OCI-LY3 (cell line): ENCODE data around the gene SPOCK1.

Source experiments
- H2AFZ ChIP-seq: fragments of 200-600, 300-600 bp; shearing (Covaris generic); 2 replicates; pipeline ENCODE4 v1.6.0; 2014; ENCODE audit warnings: antibody characterized with exemption, low read depth, low read length
- H3K27ac ChIP-seq: fragments of 200-600, 300-600 bp; sonication (generic); 2 replicates; pipeline ENCODE4 v1.5.1; 2014; ENCODE audit warnings: mild to moderate bottlenecking, low read length, moderate library complexity, mixed read lengths
- H3K27me3 ChIP-seq: fragments of 200-600, 300-600 bp; sonication (generic); 2 replicates; pipeline ENCODE4 v1.6.1; 2014; ENCODE audit warnings: low read depth, low read length, mixed read lengths
- H3K36me3 ChIP-seq: fragments of 200-600, 300-600 bp; sonication (generic); replicated peaks from 2 replicates; pipeline ENCODE3; 2014; ENCODE audit warnings: low read depth, low read length, mixed read lengths
- H3K4me1 ChIP-seq: fragments of 300-600, 200-600 bp; sonication (generic); 2 replicates; pipeline ENCODE4 v1.6.1; 2014; ENCODE audit warnings: low read length, mixed read lengths
- H3K4me2 ChIP-seq: fragments of 200-600, 300-600 bp; sonication (generic); 2 replicates; pipeline ENCODE4 v1.6.1; 2014; ENCODE audit warnings: low read length, mixed read lengths
- H3K4me3 ChIP-seq: fragments of 300-600, 200-600 bp; sonication (generic); 2 replicates; pipeline ENCODE4 v1.5.1; 2014; ENCODE audit warnings: antibody characterized with exemption, mild to moderate bottlenecking, low read length, moderate library complexity
- H3K79me2 ChIP-seq: fragments of 300-600, 200-600 bp; shearing (Covaris generic); 2 replicates; pipeline ENCODE4 v1.6.1; 2014; ENCODE audit warnings: mild to moderate bottlenecking, low read length, mixed read lengths
- H3K9ac ChIP-seq: fragments of 300-600, 200-600 bp; shearing (Covaris generic); 2 replicates; pipeline ENCODE4 v1.6.0; 2014; ENCODE audit warnings: mild to moderate bottlenecking, low read length, moderate library complexity
- H3K9me3 ChIP-seq: fragments of 200-600, 300-600 bp; shearing (Covaris generic); 2 replicates; pipeline ENCODE4 v1.6.1; 2014; ENCODE audit warnings: low read length, mixed read lengths; ENCODE audit not compliant: insufficient read depth
- H4K20me1 ChIP-seq: fragments of 200-600, 300-600 bp; sonication (generic); 2 replicates; pipeline ENCODE4 v1.6.1; 2016; ENCODE audit warnings: low read length, mixed read lengths; ENCODE audit not compliant: insufficient read depth
- CTCF ChIP-seq: fragments of 200-600, 300-600 bp; sonication (generic); IDR thresholded peaks from 2 replicates; pipeline ENCODE4 v1.5.1; 2014; ENCODE audit warnings: antibody characterized with exemption, low read length, low read depth
- EZH2phosphoT487 ChIP-seq: fragments of 200-600 bp; shearing (Covaris generic); IDR thresholded peaks from 2 replicates; pipeline ENCODE4 v1.6.1; 2018; ENCODE audit warnings: antibody characterized with exemption, mixed run types, low read depth

The SPOCK1 gene

GRCh38 chr5:137086342-137086741 lies 412.8 kb downstream of the SPOCK1 start:
- Histone ChIP-seq H3K79me2 (no peaks in the 10 kb centered on the region), H3K9ac (no peak overlapping the region), H3K4me3 (no peak overlapping the region), H3K9me3 (no peaks in the 10 kb centered on the region), H3K36me3 (no peaks in the 10 kb centered on the region), H3K4me2 (no peak overlapping the region), H4K20me1 (no peaks in the 10 kb centered on the region), H2AFZ (no peak overlapping the region), H3K27me3 (no peaks in the 10 kb centered on the region), H3K27ac (no peak overlapping the region), H3K4me1 (no peaks in the 10 kb centered on the region)
- no peak for TF ChIP-seq EZH2phosphoT487
- no peak for TF ChIP-seq CTCF

- no peak overlapping the region for H3K9ac ChIP-seq
- H3K27me3 ChIP-seq = no peaks in the 10 kb centered on the region
- no peak overlapping the region for H3K4me3 ChIP-seq
- TF ChIP-seq EZH2phosphoT487 (no peak), CTCF (no peak)
- H3K79me2 ChIP-seq = no peaks in the 10 kb centered on the region
- no peaks in the 10 kb centered on the region for H4K20me1 ChIP-seq
- H3K4me2 ChIP-seq = no peak overlapping the region
- no peaks in the 10 kb centered on the region for H3K9me3 ChIP-seq
- no peaks in the 10 kb centered on the region for H3K4me1 ChIP-seq
- H3K27ac ChIP-seq = no peak overlapping the region
- H2AFZ ChIP-seq = no peak overlapping the region
- H3K36me3 ChIP-seq = no peaks in the 10 kb centered on the region
These were observed 413.9 kb downstream of the SPOCK1 start for GRCh38 chr5:137085206-137085605.

- H3K4me3 ChIP-seq = no peak overlapping the region
- H4K20me1 ChIP-seq = no peaks in the 10 kb centered on the region
- no peaks in the 10 kb centered on the region for H3K27me3 ChIP-seq
- no peaks in the 10 kb centered on the region for H3K36me3 ChIP-seq
- H3K4me1 ChIP-seq = no peaks in the 10 kb centered on the region
- no peak overlapping the region for H3K4me2 ChIP-seq
- H3K9me3 ChIP-seq = no peaks in the 10 kb centered on the region
- no peaks in the 10 kb centered on the region for H3K79me2 ChIP-seq
- H2AFZ ChIP-seq = no peak overlapping the region
- no peak overlapping the region for H3K27ac ChIP-seq
- no peak overlapping the region for H3K9ac ChIP-seq
- no peak for TF ChIP-seq CTCF
These were observed 415.1 kb downstream of the SPOCK1 start for GRCh38 chr5:137084016-137084415.

- no peaks in the 10 kb centered on the region for H3K36me3 ChIP-seq
- H4K20me1 ChIP-seq = no peaks in the 10 kb centered on the region
- no peak overlapping the region for H3K4me3 ChIP-seq
- no peaks in the 10 kb centered on the region for H3K79me2 ChIP-seq
- H3K4me1 ChIP-seq = no peaks in the 10 kb centered on the region
- no peak overlapping the region for H2AFZ ChIP-seq
- no peaks in the 10 kb centered on the region for H3K9me3 ChIP-seq
- H3K27me3 ChIP-seq = no peaks in the 10 kb centered on the region
- TF ChIP-seq CTCF = no peak
- H3K4me2 ChIP-seq = no peak overlapping the region
- H3K27ac ChIP-seq = no peak overlapping the region
- no peak overlapping the region for H3K9ac ChIP-seq
These were observed 416.2 kb downstream of the SPOCK1 start for GRCh38 chr5:137082951-137083350.
